Measurements from ENCODE around the gene CCDC107.

The CCDC107 gene

GRCh38 chr9:35685506-35685905 is 27.4 kb downstream of the CCDC107 start:
- TF ChIP-seq FOXP2 (optimal IDR thresholded peaks at IDR 0.05; ENCODE audit: borderline replicate concordance, extremely low read depth, extremely low read length, insufficient read depth) (no peak), POLR2AphosphoS5 (IDR thresholded peaks at IDR 0.05; ENCODE audit: low read depth, low read length) (no peak), TAF1 (IDR thresholded peaks at IDR 0.05; ENCODE audit: borderline replicate concordance, insufficient read depth, low read length) (no peak), REST (IDR thresholded peaks at IDR 0.05; ENCODE audit: insufficient read depth in 1 of 2, low read depth in 2 of 2, low read length in 2 of 2) (no peak), SIN3A (IDR thresholded peaks at IDR 0.05; ENCODE audit: borderline replicate concordance, insufficient read depth, low read length) (no peak)

GRCh38 chr9:35686222-35687203 is 28.4 kb downstream of the CCDC107 start:
- TF ChIP-seq FOXP2 (optimal IDR thresholded peaks at IDR 0.05; ENCODE audit: borderline replicate concordance, extremely low read depth, extremely low read length, insufficient read depth) (no peak), REST (IDR thresholded peaks at IDR 0.05; ENCODE audit: insufficient read depth in 1 of 2, low read depth in 2 of 2, low read length in 2 of 2) (no peak), POLR2AphosphoS5 (IDR thresholded peaks at IDR 0.05; ENCODE audit: low read depth, low read length) (no peak), SIN3A (IDR thresholded peaks at IDR 0.05; ENCODE audit: borderline replicate concordance, insufficient read depth, low read length) (no peak), TAF1 (IDR thresholded peaks at IDR 0.05; ENCODE audit: borderline replicate concordance, insufficient read depth, low read length) (no peak)

GRCh38 chr9:35687306-35687705 is 29.2 kb downstream of the CCDC107 start:
- no peak for TF ChIP-seq TAF1 (IDR thresholded peaks at IDR 0.05; ENCODE audit: borderline replicate concordance, insufficient read depth, low read length)
- TF ChIP-seq FOXP2 (optimal IDR thresholded peaks at IDR 0.05; ENCODE audit: borderline replicate concordance, extremely low read depth, extremely low read length, insufficient read depth): no peak
- TF ChIP-seq SIN3A (IDR thresholded peaks at IDR 0.05; ENCODE audit: borderline replicate concordance, insufficient read depth, low read length): no peak
- TF ChIP-seq REST (IDR thresholded peaks at IDR 0.05; ENCODE audit: insufficient read depth in 1 of 2, low read depth in 2 of 2, low read length in 2 of 2): no peak
- TF ChIP-seq POLR2AphosphoS5 (IDR thresholded peaks at IDR 0.05; ENCODE audit: low read depth, low read length): no peak

GRCh38 chr9:35687972-35688557 is 30.0 kb downstream of the CCDC107 start:
- TF ChIP-seq REST (IDR thresholded peaks at IDR 0.05; ENCODE audit: insufficient read depth in 1 of 2, low read depth in 2 of 2, low read length in 2 of 2): no peak
- no peak for TF ChIP-seq POLR2AphosphoS5 (IDR thresholded peaks at IDR 0.05; ENCODE audit: low read depth, low read length)
- TF ChIP-seq TAF1 (IDR thresholded peaks at IDR 0.05; ENCODE audit: borderline replicate concordance, insufficient read depth, low read length): no peak
- no peak for TF ChIP-seq FOXP2 (optimal IDR thresholded peaks at IDR 0.05; ENCODE audit: borderline replicate concordance, extremely low read depth, extremely low read length, insufficient read depth)
- TF ChIP-seq SIN3A (IDR thresholded peaks at IDR 0.05; ENCODE audit: borderline replicate concordance, insufficient read depth, low read length): no peak

Measured in PFSK-1 (cell line).